Measurements from ENCODE around the gene SPTBN1.

- TF ChIP-seq, protein P1, sequence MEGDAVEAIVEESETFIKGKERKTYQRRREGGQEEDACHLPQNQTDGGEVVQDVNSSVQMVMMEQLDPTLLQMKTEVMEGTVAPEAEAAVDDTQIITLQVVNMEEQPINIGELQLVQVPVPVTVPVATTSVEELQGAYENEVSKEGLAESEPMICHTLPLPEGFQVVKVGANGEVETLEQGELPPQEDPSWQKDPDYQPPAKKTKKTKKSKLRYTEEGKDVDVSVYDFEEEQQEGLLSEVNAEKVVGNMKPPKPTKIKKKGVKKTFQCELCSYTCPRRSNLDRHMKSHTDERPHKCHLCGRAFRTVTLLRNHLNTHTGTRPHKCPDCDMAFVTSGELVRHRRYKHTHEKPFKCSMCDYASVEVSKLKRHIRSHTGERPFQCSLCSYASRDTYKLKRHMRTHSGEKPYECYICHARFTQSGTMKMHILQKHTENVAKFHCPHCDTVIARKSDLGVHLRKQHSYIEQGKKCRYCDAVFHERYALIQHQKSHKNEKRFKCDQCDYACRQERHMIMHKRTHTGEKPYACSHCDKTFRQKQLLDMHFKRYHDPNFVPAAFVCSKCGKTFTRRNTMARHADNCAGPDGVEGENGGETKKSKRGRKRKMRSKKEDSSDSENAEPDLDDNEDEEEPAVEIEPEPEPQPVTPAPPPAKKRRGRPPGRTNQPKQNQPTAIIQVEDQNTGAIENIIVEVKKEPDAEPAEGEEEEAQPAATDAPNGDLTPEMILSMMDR (IDR thresholded peaks at IDR 0.05): no peak
- no peak for TF ChIP-seq KDM1A (IDR thresholded peaks at IDR 0.05; ENCODE audit: low read depth)
- TF ChIP-seq, protein P2, sequence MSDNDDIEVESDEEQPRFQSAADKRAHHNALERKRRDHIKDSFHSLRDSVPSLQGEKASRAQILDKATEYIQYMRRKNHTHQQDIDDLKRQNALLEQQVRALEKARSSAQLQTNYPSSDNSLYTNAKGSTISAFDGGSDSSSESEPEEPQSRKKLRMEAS (IDR thresholded peaks at IDR 0.05): no peak
- TF ChIP-seq BHLHE40 (IDR thresholded peaks at IDR 0.05; ENCODE audit: low read depth, low read length): no peak
- no peak for TF ChIP-seq EP300 (IDR thresholded peaks at IDR 0.05)
- TF ChIP-seq ELK1 (IDR thresholded peaks at IDR 0.05; ENCODE audit: low read depth, low read length): no peak
- TF ChIP-seq HEYL (CRISPR knock-in tag; IDR thresholded peaks at IDR 0.05): no peak
Measured at GRCh38 chr2:54604871-54605270, 148.7 kb downstream of the SPTBN1 start.
